ENCODE measurements around the gene THBS1. TPM values are rescaled to one million over a fixed set of nuclear protein-coding genes. Genes with fewer than 3 reads are reported as not detected.
A peak's percentile ranks its signal among the peaks of the same experiment; 100 is the strongest.

THBS1 gene
- total RNA-seq, 1 experiment from 2014 or later, result 37.1 TPM

DNA sequence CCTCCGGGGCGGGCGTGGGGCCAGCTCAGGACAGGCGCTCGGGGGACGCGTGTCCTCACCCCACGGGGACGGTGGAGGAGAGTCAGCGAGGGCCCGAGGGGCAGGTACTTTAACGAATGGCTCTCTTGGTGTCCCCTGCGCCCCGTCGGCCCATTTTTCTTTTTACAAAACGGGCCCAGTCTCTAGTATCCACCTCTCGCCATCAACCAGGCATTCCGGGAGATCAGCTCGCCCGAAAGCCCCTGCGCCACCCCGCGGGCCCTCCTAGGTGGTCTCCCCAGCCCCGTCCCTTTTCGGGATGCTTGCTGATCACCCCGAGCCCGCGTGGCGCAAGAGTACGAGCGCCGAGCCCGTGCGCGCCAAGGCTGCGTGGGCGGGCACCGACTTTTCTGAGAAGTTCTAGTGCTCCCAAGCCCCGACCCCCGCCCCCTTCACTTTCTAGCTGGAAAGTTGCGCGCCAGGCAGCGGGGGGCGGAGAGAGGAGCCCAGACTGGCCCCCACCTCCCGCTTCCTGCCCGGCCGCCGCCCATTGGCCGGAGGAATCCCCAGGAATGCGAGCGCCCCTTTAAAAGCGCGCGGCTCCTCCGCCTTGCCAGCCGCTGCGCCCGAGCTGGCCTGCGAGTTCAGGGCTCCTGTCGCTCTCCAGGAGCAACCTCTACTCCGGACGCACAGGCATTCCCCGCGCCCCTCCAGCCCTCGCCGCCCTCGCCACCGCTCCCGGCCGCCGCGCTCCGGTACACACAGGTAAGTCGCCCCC lies at the start of gene THBS1 (continued):
- TF ChIP-seq IRF2 (CRISPR knock-in tag; IDR thresholded peaks at IDR 0.05; ENCODE audit: borderline replicate concordance, low read depth) (no peak), ZNF232 (CRISPR knock-in tag; IDR thresholded peaks at IDR 0.05) (no peak), NR2C2 (CRISPR knock-in tag; IDR thresholded peaks at IDR 0.05) (no peak), PRRX2 (CRISPR knock-in tag; IDR thresholded peaks at IDR 0.05) (peak; percentile 39; the same call in 1 of the 2 replicates), MXD4 (CRISPR knock-in tag; IDR thresholded peaks at IDR 0.05; ENCODE audit: borderline replicate concordance) (no peak), SMAD4 (CRISPR knock-in tag; IDR thresholded peaks at IDR 0.05) (no peak), JAZF1 (CRISPR knock-in tag; IDR thresholded peaks at IDR 0.05) (no peak), GABPB1 (CRISPR knock-in tag; IDR thresholded peaks at IDR 0.05) (peak; percentile 36; the same call in 1 of the 2 replicates), ZNF121 (CRISPR knock-in tag; IDR thresholded peaks at IDR 0.05) (no peak; the same call in 1 of the 2 replicates), MYBL2 (CRISPR knock-in tag; IDR thresholded peaks at IDR 0.05) (no peak), NFE2L1 (CRISPR knock-in tag; IDR thresholded peaks at IDR 0.05) (no peak), GTF2I (CRISPR knock-in tag; conservative IDR thresholded peaks at IDR 0.05) (no peak), TP53 (CRISPR knock-in tag; IDR thresholded peaks at IDR 0.05) (0 out of 2 replicates have a peak, but pooled peaks have one; percentile 50), NR3C1 (CRISPR knock-in tag; conservative IDR thresholded peaks at IDR 0.05; ENCODE audit: low read depth) (0 out of 2 replicates have a peak, but pooled peaks have one; percentile 47), TEAD4 (CRISPR knock-in tag; IDR thresholded peaks at IDR 0.05) (peak; percentile 89), RELA (CRISPR knock-in tag; IDR thresholded peaks at IDR 0.05; ENCODE audit: borderline replicate concordance) (no peak), EMX1 (CRISPR knock-in tag; IDR thresholded peaks at IDR 0.05) (peak; percentile 84)
- TF ChIP-seq, protein P1, sequence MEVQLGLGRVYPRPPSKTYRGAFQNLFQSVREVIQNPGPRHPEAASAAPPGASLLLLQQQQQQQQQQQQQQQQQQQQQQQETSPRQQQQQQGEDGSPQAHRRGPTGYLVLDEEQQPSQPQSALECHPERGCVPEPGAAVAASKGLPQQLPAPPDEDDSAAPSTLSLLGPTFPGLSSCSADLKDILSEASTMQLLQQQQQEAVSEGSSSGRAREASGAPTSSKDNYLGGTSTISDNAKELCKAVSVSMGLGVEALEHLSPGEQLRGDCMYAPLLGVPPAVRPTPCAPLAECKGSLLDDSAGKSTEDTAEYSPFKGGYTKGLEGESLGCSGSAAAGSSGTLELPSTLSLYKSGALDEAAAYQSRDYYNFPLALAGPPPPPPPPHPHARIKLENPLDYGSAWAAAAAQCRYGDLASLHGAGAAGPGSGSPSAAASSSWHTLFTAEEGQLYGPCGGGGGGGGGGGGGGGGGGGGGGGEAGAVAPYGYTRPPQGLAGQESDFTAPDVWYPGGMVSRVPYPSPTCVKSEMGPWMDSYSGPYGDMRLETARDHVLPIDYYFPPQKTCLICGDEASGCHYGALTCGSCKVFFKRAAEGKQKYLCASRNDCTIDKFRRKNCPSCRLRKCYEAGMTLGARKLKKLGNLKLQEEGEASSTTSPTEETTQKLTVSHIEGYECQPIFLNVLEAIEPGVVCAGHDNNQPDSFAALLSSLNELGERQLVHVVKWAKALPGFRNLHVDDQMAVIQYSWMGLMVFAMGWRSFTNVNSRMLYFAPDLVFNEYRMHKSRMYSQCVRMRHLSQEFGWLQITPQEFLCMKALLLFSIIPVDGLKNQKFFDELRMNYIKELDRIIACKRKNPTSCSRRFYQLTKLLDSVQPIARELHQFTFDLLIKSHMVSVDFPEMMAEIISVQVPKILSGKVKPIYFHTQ (CRISPR knock-in tag; IDR thresholded peaks at IDR 0.05), result no peak; the same call in 1 of the 2 replicates
- TF ChIP-seq, protein P2, sequence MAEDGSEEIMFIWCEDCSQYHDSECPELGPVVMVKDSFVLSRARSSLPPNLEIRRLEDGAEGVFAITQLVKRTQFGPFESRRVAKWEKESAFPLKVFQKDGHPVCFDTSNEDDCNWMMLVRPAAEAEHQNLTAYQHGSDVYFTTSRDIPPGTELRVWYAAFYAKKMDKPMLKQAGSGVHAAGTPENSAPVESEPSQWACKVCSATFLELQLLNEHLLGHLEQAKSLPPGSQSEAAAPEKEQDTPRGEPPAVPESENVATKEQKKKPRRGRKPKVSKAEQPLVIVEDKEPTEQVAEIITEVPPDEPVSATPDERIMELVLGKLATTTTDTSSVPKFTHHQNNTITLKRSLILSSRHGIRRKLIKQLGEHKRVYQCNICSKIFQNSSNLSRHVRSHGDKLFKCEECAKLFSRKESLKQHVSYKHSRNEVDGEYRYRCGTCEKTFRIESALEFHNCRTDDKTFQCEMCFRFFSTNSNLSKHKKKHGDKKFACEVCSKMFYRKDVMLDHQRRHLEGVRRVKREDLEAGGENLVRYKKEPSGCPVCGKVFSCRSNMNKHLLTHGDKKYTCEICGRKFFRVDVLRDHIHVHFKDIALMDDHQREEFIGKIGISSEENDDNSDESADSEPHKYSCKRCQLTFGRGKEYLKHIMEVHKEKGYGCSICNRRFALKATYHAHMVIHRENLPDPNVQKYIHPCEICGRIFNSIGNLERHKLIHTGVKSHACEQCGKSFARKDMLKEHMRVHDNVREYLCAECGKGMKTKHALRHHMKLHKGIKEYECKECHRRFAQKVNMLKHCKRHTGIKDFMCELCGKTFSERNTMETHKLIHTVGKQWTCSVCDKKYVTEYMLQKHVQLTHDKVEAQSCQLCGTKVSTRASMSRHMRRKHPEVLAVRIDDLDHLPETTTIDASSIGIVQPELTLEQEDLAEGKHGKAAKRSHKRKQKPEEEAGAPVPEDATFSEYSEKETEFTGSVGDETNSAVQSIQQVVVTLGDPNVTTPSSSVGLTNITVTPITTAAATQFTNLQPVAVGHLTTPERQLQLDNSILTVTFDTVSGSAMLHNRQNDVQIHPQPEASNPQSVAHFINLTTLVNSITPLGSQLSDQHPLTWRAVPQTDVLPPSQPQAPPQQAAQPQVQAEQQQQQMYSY (CRISPR knock-in tag; IDR thresholded peaks at IDR 0.05), result no peak
- TF ChIP-seq, protein P3, sequence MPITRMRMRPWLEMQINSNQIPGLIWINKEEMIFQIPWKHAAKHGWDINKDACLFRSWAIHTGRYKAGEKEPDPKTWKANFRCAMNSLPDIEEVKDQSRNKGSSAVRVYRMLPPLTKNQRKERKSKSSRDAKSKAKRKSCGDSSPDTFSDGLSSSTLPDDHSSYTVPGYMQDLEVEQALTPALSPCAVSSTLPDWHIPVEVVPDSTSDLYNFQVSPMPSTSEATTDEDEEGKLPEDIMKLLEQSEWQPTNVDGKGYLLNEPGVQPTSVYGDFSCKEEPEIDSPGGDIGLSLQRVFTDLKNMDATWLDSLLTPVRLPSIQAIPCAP (CRISPR knock-in tag; IDR thresholded peaks at IDR 0.05), result no peak
- TF ChIP-seq, protein P4, sequence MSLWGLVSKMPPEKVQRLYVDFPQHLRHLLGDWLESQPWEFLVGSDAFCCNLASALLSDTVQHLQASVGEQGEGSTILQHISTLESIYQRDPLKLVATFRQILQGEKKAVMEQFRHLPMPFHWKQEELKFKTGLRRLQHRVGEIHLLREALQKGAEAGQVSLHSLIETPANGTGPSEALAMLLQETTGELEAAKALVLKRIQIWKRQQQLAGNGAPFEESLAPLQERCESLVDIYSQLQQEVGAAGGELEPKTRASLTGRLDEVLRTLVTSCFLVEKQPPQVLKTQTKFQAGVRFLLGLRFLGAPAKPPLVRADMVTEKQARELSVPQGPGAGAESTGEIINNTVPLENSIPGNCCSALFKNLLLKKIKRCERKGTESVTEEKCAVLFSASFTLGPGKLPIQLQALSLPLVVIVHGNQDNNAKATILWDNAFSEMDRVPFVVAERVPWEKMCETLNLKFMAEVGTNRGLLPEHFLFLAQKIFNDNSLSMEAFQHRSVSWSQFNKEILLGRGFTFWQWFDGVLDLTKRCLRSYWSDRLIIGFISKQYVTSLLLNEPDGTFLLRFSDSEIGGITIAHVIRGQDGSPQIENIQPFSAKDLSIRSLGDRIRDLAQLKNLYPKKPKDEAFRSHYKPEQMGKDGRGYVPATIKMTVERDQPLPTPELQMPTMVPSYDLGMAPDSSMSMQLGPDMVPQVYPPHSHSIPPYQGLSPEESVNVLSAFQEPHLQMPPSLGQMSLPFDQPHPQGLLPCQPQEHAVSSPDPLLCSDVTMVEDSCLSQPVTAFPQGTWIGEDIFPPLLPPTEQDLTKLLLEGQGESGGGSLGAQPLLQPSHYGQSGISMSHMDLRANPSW (CRISPR knock-in tag; conservative IDR thresholded peaks at IDR 0.05; ENCODE audit: low read depth), result 0 out of 2 replicates have a peak, but pooled peaks have one; percentile 50
- TF ChIP-seq, protein P5, sequence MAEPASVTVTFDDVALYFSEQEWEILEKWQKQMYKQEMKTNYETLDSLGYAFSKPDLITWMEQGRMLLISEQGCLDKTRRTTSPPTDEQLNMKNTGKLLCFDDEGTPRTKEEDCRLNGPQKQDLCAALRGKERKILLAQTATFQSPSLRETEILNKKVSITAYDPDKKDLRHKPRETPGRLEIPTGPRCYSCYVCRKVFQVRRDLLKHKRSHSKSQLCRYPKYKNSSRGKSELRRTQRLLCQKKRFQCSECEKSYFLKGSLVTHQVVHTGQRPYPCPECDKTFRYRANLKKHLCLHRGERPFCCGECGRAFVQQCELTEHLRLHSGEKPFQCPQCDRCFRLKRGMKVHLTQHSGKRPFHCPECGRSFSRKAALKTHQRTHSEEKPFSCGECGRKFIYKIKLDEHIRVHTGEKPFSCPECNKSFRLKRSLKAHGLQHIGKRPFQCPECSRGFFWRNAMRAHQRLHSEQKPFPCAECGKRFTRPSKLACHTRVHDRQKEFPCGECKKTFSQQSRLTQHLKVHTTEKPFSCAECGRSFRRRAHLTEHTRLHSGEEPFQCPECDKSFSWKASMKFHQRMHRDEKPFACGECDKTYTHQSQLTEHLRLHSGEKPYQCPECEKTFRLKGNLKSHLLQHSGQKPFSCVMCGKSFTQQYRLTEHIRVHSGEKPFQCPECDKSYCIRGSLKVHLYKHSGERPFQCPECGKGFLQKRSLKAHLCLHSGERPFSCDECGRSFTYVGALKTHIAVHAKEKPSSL (CRISPR knock-in tag; conservative IDR thresholded peaks at IDR 0.05), result 0 out of 2 replicates have a peak, but pooled peaks have one; percentile 19
- TF ChIP-seq, protein P6, sequence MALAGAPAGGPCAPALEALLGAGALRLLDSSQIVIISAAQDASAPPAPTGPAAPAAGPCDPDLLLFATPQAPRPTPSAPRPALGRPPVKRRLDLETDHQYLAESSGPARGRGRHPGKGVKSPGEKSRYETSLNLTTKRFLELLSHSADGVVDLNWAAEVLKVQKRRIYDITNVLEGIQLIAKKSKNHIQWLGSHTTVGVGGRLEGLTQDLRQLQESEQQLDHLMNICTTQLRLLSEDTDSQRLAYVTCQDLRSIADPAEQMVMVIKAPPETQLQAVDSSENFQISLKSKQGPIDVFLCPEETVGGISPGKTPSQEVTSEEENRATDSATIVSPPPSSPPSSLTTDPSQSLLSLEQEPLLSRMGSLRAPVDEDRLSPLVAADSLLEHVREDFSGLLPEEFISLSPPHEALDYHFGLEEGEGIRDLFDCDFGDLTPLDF (CRISPR knock-in tag; IDR thresholded peaks at IDR 0.05), result peak; percentile 61; the same call in 1 of the 2 replicates
- TF ChIP-seq, protein P7, sequence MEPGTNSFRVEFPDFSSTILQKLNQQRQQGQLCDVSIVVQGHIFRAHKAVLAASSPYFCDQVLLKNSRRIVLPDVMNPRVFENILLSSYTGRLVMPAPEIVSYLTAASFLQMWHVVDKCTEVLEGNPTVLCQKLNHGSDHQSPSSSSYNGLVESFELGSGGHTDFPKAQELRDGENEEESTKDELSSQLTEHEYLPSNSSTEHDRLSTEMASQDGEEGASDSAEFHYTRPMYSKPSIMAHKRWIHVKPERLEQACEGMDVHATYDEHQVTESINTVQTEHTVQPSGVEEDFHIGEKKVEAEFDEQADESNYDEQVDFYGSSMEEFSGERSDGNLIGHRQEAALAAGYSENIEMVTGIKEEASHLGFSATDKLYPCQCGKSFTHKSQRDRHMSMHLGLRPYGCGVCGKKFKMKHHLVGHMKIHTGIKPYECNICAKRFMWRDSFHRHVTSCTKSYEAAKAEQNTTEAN (CRISPR knock-in tag; IDR thresholded peaks at IDR 0.05), result peak; percentile 61; the same call in 1 of the 2 replicates
